ENCODE results near the gene OR52K2. TPM values are rescaled to one million over a fixed set of nuclear protein-coding genes. Genes with fewer than 3 reads are reported as not detected.

OR52K2 gene
- total and polyA plus RNA-seq, 12 donors, result 0.23 to 0.26 TPM; not detected in 10

DNA sequence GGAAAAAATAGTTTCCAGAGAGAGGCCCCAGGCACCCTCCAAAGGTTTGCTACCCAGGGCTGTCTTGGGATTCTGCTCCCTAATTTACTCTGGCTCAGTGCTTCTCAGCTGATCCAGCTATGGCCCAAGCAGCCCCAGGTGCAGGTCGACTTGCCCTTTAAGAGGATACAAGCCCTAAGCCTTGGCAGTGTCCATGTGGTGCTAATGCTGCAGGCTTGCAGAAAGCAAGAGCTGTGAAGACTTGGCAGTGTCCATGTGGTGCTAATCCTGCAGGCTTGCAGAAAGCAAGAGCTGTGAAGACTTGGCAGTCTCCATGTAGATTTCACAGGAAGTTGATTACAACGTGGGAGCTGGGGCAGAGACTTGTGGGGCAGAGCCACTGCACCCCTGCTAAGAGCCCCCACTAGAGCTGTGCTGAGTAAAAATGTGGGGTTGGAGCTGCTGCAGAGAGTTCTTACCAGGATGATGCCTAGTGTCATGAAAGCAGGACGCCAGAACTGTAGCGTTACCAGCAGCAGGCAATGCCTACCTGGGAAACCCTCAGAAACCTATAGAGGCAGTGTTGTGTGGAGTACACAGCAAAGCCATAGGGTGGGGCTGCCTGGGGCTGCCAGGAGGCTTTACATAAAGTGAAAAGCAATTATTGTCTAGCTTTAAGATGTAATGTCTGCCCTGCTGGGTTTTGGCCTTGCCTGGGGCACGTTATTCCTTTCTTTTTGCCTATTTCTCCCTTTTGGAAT lies 17.2 kb downstream of the OR52K2 start:
- WGBS, 2 donors, result 41 to 44% methylated on average over 5 of the region's 5 CpGs
- Histone ChIP-seq H3K9me3 (peaks cover 0 to 20% (median 6%) of the 10 kb centered on the region in 11 donors), H3K27ac (no peak overlapping the region), H3K4me3 (no peak overlapping the region), H3K27me3 (no peaks in the 10 kb centered on the region), H3K4me1 (peaks cover 0 to 8% (median 0%) of the 10 kb centered on the region in 9 donors), H3K36me3 (no peaks in the 10 kb centered on the region)
- TF ChIP-seq, protein P1, sequence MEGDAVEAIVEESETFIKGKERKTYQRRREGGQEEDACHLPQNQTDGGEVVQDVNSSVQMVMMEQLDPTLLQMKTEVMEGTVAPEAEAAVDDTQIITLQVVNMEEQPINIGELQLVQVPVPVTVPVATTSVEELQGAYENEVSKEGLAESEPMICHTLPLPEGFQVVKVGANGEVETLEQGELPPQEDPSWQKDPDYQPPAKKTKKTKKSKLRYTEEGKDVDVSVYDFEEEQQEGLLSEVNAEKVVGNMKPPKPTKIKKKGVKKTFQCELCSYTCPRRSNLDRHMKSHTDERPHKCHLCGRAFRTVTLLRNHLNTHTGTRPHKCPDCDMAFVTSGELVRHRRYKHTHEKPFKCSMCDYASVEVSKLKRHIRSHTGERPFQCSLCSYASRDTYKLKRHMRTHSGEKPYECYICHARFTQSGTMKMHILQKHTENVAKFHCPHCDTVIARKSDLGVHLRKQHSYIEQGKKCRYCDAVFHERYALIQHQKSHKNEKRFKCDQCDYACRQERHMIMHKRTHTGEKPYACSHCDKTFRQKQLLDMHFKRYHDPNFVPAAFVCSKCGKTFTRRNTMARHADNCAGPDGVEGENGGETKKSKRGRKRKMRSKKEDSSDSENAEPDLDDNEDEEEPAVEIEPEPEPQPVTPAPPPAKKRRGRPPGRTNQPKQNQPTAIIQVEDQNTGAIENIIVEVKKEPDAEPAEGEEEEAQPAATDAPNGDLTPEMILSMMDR (IDR thresholded peaks at IDR 0.05), result no peak
- DNase-seq (no peak), ATAC-seq (no peak)
- intact Hi-C loops (cut with DNase I), result no loop called here

DNA sequence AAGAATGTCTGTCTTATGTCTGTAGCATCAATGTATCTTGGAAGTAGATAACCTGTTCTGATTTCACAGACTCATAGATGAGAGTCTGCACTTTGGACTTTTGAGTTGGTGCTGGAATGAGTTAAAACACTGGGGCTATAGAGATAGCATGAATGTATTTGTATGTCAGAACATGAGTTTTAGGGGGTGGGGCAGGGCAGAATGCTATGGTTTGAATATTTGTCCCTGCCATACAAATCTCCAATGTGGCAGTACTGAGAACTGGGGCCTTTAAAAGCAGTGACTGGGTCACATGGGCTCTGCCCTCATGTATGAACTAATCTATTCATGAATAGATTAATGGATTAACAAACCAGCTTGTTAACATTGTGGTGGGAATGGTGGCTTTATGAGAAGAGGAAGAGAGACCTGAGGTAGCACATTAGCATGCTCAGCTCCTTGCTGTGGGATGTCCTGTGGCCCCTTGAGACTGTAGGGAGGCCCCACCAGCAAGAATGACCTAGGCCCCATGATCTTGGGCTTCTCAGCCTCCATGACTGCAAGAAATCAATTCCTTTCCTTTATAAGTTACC lies 17.9 kb downstream of the OR52K2 start:
- Histone ChIP-seq H3K4me1 (peaks cover 0 to 8% (median 0%) of the 10 kb centered on the region in 9 donors), H3K36me3 (no peaks in the 10 kb centered on the region), H3K27me3 (no peaks in the 10 kb centered on the region), H3K27ac (no peak overlapping the region), H3K4me3 (no peak overlapping the region), H3K9me3 (peaks cover 0 to 20% (median 6%) of the 10 kb centered on the region in 11 donors)
- intact Hi-C loops (cut with DNase I), result no loop called here
- DNase-seq, result no peak
- no peak for ATAC-seq
- TF ChIP-seq, protein P1 (IDR thresholded peaks at IDR 0.05), result no peak

DNA sequence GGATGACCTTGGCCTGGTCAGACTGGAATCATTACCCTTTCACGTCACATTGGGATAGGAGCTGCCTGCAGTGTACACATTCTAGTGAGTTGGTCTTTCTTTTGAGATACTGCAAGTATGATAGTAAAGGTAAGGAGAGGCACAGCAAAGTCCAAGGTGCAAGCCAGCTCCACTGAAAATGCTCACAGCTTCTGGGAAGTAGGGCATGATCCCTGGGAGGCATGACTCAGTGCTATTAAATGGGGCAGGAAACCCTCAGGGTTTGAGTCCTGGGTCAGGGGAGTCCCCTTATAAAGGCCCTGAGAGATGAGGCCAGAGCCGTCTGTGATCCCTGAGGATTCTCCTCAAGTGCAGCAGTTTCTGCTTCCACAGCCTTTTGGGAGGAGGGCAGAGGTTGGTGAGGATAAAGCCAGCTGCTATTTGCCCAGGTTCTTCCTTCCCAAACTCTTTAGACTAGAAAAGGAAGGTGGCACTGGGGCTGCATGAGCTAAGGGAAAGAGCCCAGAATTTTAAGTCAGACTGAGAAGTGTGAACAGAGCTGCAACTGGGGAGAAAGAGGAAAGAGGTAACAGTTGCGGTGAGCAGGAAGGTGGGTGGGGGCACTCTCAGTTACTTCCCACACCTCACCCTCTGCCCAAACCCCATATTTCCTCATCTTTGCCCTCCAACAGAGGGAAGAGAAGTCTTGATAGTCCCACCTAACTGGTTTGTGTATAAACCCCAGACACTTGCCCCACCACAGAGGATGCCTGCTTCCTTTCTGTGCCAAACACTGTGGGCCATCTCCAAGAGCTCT lies 18.9 kb downstream of the OR52K2 start:
- TF ChIP-seq, protein P1 (IDR thresholded peaks at IDR 0.05), result no peak
- H3K36me3 ChIP-seq, result no peaks in the 10 kb centered on the region
- H3K4me1 ChIP-seq, result peaks cover 0 to 8% (median 0%) of the 10 kb centered on the region in 9 donors
- 66 to 72% methylated on average over 3 of the region's 3 CpGs for WGBS, 2 donors
- DNase-seq (no peak), ATAC-seq (no peak)
- intact Hi-C loops (cut with DNase I), result no loop called here
- no peak overlapping the region for H3K4me3 ChIP-seq
- H3K27me3 ChIP-seq, result peaks cover 0 to 4% (median 0%) of the 10 kb centered on the region in 7 donors
- H3K9me3 ChIP-seq, result peaks cover 0 to 20% (median 6%) of the 10 kb centered on the region in 11 donors
- H3K27ac ChIP-seq, result no peak overlapping the region

DNA sequence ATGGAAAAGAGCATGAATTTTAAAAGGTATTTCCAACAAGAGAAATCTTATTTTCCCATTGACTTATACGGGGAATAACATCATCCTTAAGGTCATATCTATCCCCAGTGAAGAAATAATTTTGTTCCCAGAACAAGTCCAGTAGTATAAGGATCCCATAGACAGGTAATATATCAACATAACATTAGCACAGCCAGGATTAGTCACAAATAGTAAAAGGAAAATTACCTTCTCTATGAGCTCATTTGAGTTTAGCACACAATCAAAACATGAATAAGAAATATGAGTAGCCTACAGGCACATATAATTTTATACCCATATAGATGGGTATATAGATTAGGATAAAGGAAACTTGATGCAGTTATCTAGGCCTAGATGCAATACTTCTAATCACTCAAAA lies 30.5 kb downstream of the OR52K2 start:
- Histone ChIP-seq H3K27me3 (peaks cover 0 to 3% (median 0%) of the 10 kb centered on the region in 7 donors), H3K4me3 (no peak overlapping the region), H3K36me3 (no peaks in the 10 kb centered on the region), H3K4me1 (no peaks in the 10 kb centered on the region), H3K9me3 (no peaks in the 10 kb centered on the region), H3K27ac (no peak overlapping the region)
- 62 to 75% methylated on average over 1 of the region's 1 CpG for WGBS, 2 donors
- intact Hi-C loops (cut with DNase I), result no loop called here
- ATAC-seq, result no peak
- TF ChIP-seq, protein P1 (IDR thresholded peaks at IDR 0.05), result no peak
- DNase-seq, result no peak

Data from heart right ventricle (tissue), 16 donors.